Measurements from ENCODE around the gene KCNJ14.
"Not testable (repeated sequence)": the region's sequence is repeated elsewhere in the genome, so short reads cannot be mapped to it uniquely, and the experiment has no call there.

GRCh38 chr19:48486706-48487105, 31.3 kb downstream of the KCNJ14 start:
- not testable (repeated sequence) for TF ChIP-seq CTCF (IDR thresholded peaks at IDR 0.05; ENCODE audit: borderline replicate concordance, extremely low read depth, low read length, poor library complexity, severe bottlenecking); EZH2 (IDR thresholded peaks at IDR 0.05; ENCODE audit: borderline replicate concordance, low read depth, low read length, severe bottlenecking)
